Measurements from ENCODE around the gene KCNF1.

DNA sequence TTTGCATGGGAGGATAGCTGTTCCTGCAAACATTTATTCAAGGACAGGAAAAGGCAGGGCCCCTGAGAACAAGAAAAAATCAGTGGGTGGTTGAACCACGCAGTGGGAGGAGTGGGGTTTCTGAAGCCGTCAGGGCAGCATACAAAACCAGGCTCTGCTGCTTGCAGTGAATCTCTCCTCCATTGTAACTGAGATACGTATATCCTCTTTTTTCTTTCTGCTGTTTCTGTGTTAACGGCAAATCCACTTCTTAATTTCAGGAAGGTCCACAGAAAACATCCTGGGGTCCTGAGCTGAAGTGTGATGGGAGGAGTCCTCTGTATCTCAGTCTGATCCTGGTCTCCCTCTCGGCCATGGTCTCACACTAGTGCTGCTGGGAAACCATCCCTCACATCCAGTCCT lies 27.2 kb upstream of the KCNF1 start:
- TF ChIP-seq, protein P1, sequence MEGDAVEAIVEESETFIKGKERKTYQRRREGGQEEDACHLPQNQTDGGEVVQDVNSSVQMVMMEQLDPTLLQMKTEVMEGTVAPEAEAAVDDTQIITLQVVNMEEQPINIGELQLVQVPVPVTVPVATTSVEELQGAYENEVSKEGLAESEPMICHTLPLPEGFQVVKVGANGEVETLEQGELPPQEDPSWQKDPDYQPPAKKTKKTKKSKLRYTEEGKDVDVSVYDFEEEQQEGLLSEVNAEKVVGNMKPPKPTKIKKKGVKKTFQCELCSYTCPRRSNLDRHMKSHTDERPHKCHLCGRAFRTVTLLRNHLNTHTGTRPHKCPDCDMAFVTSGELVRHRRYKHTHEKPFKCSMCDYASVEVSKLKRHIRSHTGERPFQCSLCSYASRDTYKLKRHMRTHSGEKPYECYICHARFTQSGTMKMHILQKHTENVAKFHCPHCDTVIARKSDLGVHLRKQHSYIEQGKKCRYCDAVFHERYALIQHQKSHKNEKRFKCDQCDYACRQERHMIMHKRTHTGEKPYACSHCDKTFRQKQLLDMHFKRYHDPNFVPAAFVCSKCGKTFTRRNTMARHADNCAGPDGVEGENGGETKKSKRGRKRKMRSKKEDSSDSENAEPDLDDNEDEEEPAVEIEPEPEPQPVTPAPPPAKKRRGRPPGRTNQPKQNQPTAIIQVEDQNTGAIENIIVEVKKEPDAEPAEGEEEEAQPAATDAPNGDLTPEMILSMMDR (IDR thresholded peaks at IDR 0.05; ENCODE audit: low read depth, low read length, poor library complexity, severe bottlenecking), result no peak
- TF ChIP-seq EZH2phosphoT487 (IDR thresholded peaks at IDR 0.05; ENCODE audit: borderline replicate concordance, low read length), result no peak
